Left ventricle myocardium inferior (tissue), 1 donor: ENCODE data around the gene SMPX. TPM values are rescaled to one million over a fixed set of nuclear protein-coding genes. Genes with fewer than 3 reads are reported as not detected.

Experiments used
- DNase-seq: peaks from one replicate; pipeline ENCODE4 v3.0.0-alpha.2; 2020
- H3K27ac ChIP-seq: fragments of 200-600 bp; replicated peaks from 2 replicates; pipeline ENCODE4 v1.8.0; 2021
- H3K27me3 ChIP-seq: fragments of 200-600 bp; 2 replicates; pipeline ENCODE4 v1.8.0; 2021; ENCODE audit warnings: low read depth
- H3K36me3 ChIP-seq: fragments of 200-600 bp; 2 replicates; pipeline ENCODE4 v1.8.0; 2021
- H3K4me1 ChIP-seq: fragments of 200-600 bp; 2 replicates; pipeline ENCODE4 v1.8.0; 2021
- H3K4me3 ChIP-seq: fragments of 200-600 bp; 2 replicates; pipeline ENCODE4 v1.8.0; 2021; ENCODE audit warnings: mild to moderate bottlenecking, moderate library complexity
- H3K9me3 ChIP-seq: fragments of 200-600 bp; replicated peaks from 2 replicates; pipeline ENCODE4 v1.8.0; 2021
- CTCF ChIP-seq: fragments of 200-600 bp; IDR thresholded peaks from 2 replicates; pipeline ENCODE4 v1.8.0; 2021; ENCODE audit warnings: antibody characterized with exemption, mild to moderate bottlenecking, borderline replicate concordance
- intact Hi-C: fragments of 100-400 bp; cut with micrococcal nuclease; formaldehyde crosslinking; loops from one replicate; pipeline ENCODE4 v1.11.0; 2022
- total RNA-seq: library from RNA; stranded (reverse); fragmentation: NEBNext Ultra II Directional; extraction: Animal tissue kit (Norgen Biotek cat#: 25700); gene quantifications from one replicate; pipeline ENCODE4 v1.2.1, GENCODE V29; 2021
- donor health status: DM: no; HTN: yes; CAD: no; lungs with severe emphysema.

The SMPX gene
- total RNA-seq, 1 donor from 2014 or later: 726 TPM

- Histone ChIP-seq H3K9me3 (no peaks in the 10 kb centered on the region), H3K4me3 (no peak overlapping the region), H3K36me3 (no peaks in the 10 kb centered on the region), H3K27me3 (no peaks in the 10 kb centered on the region), H3K4me1 (peaks cover 23% of the 10 kb centered on the region), H3K27ac (no peak overlapping the region)
- DNase-seq: no peak
- TF ChIP-seq CTCF: no peak
- intact Hi-C loops: no loop called here
Measured at GRCh38 chrX:21734175-21734574, 23.7 kb downstream of the SMPX start.

- intact Hi-C loops: no loop called here
- peaks cover 27% of the 10 kb centered on the region for H3K4me1 ChIP-seq
- no peak overlapping the region for H3K4me3 ChIP-seq
- no peak for TF ChIP-seq CTCF
- DNase-seq: no peak
- no peaks in the 10 kb centered on the region for H3K9me3 ChIP-seq
- H3K27ac ChIP-seq: no peak overlapping the region
- no peaks in the 10 kb centered on the region for H3K36me3 ChIP-seq
- H3K27me3 ChIP-seq: no peaks in the 10 kb centered on the region
Measured at GRCh38 chrX:21733705-21734104, 24.2 kb downstream of the SMPX start.

GRCh38 chrX:21730026-21730425 lies 27.9 kb downstream of the SMPX start:
- TF ChIP-seq CTCF: no peak
- no peak for DNase-seq
- Histone ChIP-seq H3K4me1 (peaks cover 35% of the 10 kb centered on the region), H3K27ac (no peak overlapping the region), H3K4me3 (no peak overlapping the region), H3K9me3 (no peaks in the 10 kb centered on the region), H3K27me3 (no peaks in the 10 kb centered on the region), H3K36me3 (no peaks in the 10 kb centered on the region)
- intact Hi-C loops: no loop called here

- no peak for DNase-seq
- Histone ChIP-seq H3K4me1 (peaks cover 50% of the 10 kb centered on the region), H3K27ac (no peak overlapping the region), H3K4me3 (no peak overlapping the region), H3K9me3 (no peaks in the 10 kb centered on the region), H3K36me3 (no peaks in the 10 kb centered on the region), H3K27me3 (no peaks in the 10 kb centered on the region)
- intact Hi-C loops: no loop called here
- no peak for TF ChIP-seq CTCF
Measured at GRCh38 chrX:21728276-21728968, 29.5 kb downstream of the SMPX start.

GRCh38 chrX:21725916-21726315 lies 32.0 kb downstream of the SMPX start:
- Histone ChIP-seq H3K9me3 (no peaks in the 10 kb centered on the region), H3K4me3 (no peak overlapping the region), H3K27ac (peak overlapping the region; percentile 33), H3K4me1 (peaks cover 57% of the 10 kb centered on the region), H3K36me3 (no peaks in the 10 kb centered on the region), H3K27me3 (no peaks in the 10 kb centered on the region)
- DNase-seq: no peak
- TF ChIP-seq CTCF: no peak
- intact Hi-C loops: no loop called here
